ENCODE measurements around the gene CSNK1G3. TPM values are rescaled to one million over a fixed set of nuclear protein-coding genes. Genes with fewer than 3 reads are reported as not detected.

CSNK1G3 gene
- total RNA-seq, 1 experiment from 2014 or later, result 42.1 TPM

Other genes with a start within 250 kb of the CSNK1G3 start
- gene CEP120, start 88.8 kb upstream of the CSNK1G3 start, total RNA-seq (2014; rRNA removed; shearing (Covaris generic)), result 13.9 and 20.5 TPM in 2 replicates

Data from H7 (cell line).